B cell (primary cell): ENCODE results near the gene MGST2.

Experiments
- EZH2 ChIP-seq: IDR thresholded peaks from 2 replicates; pipeline ENCODE4 v1.6.1; 2012; ENCODE audit warnings: borderline replicate concordance, low read depth, mild to moderate bottlenecking, moderate library complexity, low read length; ENCODE audit not compliant: insufficient read depth, poor library complexity, severe bottlenecking
- TF ChIP-seq, protein P1 (sequence below): fragments of 200-600 bp; IDR thresholded peaks from one replicate; pipeline ENCODE4 v1.8.0; 2022; ENCODE audit warnings: antibody characterized with exemption, mild to moderate bottlenecking

DNA sequence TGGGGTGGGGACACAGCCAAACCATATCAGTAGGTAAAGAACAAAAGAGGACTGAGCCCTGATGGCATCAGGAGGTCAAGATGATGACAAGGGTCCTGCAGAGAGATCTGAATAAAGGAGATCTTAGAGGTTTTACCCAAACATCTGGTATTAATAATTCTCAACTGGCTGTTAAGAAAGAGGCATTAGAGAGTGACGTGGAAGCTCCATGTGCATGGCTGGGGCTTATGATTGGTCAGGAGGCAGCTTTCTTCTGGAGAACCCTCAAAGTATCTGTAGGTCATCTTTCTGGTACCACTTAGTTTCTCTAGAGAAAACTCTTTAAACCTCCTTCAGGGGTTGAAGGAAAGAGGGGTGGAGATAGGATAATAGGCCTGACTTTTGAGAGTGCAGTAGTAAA lies 18.7 kb downstream of the MGST2 start:
- TF ChIP-seq, protein P1, sequence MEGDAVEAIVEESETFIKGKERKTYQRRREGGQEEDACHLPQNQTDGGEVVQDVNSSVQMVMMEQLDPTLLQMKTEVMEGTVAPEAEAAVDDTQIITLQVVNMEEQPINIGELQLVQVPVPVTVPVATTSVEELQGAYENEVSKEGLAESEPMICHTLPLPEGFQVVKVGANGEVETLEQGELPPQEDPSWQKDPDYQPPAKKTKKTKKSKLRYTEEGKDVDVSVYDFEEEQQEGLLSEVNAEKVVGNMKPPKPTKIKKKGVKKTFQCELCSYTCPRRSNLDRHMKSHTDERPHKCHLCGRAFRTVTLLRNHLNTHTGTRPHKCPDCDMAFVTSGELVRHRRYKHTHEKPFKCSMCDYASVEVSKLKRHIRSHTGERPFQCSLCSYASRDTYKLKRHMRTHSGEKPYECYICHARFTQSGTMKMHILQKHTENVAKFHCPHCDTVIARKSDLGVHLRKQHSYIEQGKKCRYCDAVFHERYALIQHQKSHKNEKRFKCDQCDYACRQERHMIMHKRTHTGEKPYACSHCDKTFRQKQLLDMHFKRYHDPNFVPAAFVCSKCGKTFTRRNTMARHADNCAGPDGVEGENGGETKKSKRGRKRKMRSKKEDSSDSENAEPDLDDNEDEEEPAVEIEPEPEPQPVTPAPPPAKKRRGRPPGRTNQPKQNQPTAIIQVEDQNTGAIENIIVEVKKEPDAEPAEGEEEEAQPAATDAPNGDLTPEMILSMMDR: no peak
- TF ChIP-seq EZH2: no peak
